Measurements from ENCODE around the gene CNTF.

The CNTF gene

GRCh38 chr11:58650496-58650895 lies 28.0 kb downstream of the CNTF start:
- ATAC-seq, result no peak
- no peak overlapping the region for H3K4me3 Mint-ChIP-seq

GRCh38 chr11:58652726-58653280 lies 30.3 kb downstream of the CNTF start:
- no peak for ATAC-seq
- H3K27me3 Mint-ChIP-seq, result peaks cover 7% of the 10 kb centered on the region
- H3K4me3 Mint-ChIP-seq, result no peak overlapping the region
- peaks cover 0 to 4% of the 10 kb centered on the region in 2 donors for H3K9me3 Mint-ChIP-seq
- H3K4me1 Mint-ChIP-seq, result peaks cover 25% of the 10 kb centered on the region
- H3K27ac Mint-ChIP-seq, result no peak overlapping the region
- no peak for DNase-seq

More at GRCh38 chr11:58650496-58650895, 28.0 kb downstream of the CNTF start:
- H3K4me1 Mint-ChIP-seq, result peaks cover 35% of the 10 kb centered on the region
- peaks cover 4 to 11% of the 10 kb centered on the region in 2 donors for H3K9me3 Mint-ChIP-seq
- H3K27ac Mint-ChIP-seq, result no peak overlapping the region
- DNase-seq, result no peak
- peaks cover 7% of the 10 kb centered on the region for H3K27me3 Mint-ChIP-seq

- no peak overlapping the region for H3K27ac Mint-ChIP-seq
- peaks cover 7% of the 10 kb centered on the region for H3K27me3 Mint-ChIP-seq
- H3K9me3 Mint-ChIP-seq, result peaks cover 0 to 4% of the 10 kb centered on the region in 2 donors
- peak; percentile 94 for ATAC-seq
- DNase-seq, result peak; percentile 69 to 75
- H3K4me3 Mint-ChIP-seq, result peak overlapping the region; percentile 16 to 30
- peaks cover 22% of the 10 kb centered on the region for H3K4me1 Mint-ChIP-seq
These were observed 31.8 kb downstream of the CNTF start for GRCh38 chr11:58654079-58654907.

GRCh38 chr11:58654908-58655296 lies 32.4 kb downstream of the CNTF start:
- H3K27me3 Mint-ChIP-seq, result peaks cover 7% of the 10 kb centered on the region
- DNase-seq (no peak), ATAC-seq (peak; percentile 84)
- H3K27ac Mint-ChIP-seq, result no peak overlapping the region
- H3K4me1 Mint-ChIP-seq, result peaks cover 22% of the 10 kb centered on the region
- no peak overlapping the region for H3K4me3 Mint-ChIP-seq
- peaks cover 0 to 4% of the 10 kb centered on the region in 2 donors for H3K9me3 Mint-ChIP-seq

- peaks cover 7% of the 10 kb centered on the region for H3K27me3 Mint-ChIP-seq
- peaks cover 22% of the 10 kb centered on the region for H3K4me1 Mint-ChIP-seq
- H3K27ac Mint-ChIP-seq, result no peak overlapping the region
- ATAC-seq, result no peak
- H3K9me3 Mint-ChIP-seq, result no peaks in the 10 kb centered on the region
- DNase-seq, result no peak
- H3K4me3 Mint-ChIP-seq, result no peak overlapping the region
These were observed 33.9 kb downstream of the CNTF start for GRCh38 chr11:58656348-58656747.

GRCh38 chr11:58658623-58659022 lies 36.2 kb downstream of the CNTF start:
- no peaks in the 10 kb centered on the region for H3K9me3 Mint-ChIP-seq
- ATAC-seq (no peak), DNase-seq (no peak)
- no peak overlapping the region for H3K27ac Mint-ChIP-seq
- peaks cover 20% of the 10 kb centered on the region for H3K4me1 Mint-ChIP-seq
- H3K4me3 Mint-ChIP-seq, result no peak overlapping the region
- peaks cover 6% of the 10 kb centered on the region for H3K27me3 Mint-ChIP-seq

GRCh38 chr11:58659404-58659803 lies 36.9 kb downstream of the CNTF start:
- no peak for ATAC-seq

GRCh38 chr11:58659910-58660570 lies 37.6 kb downstream of the CNTF start:
- H3K4me1 Mint-ChIP-seq, result peaks cover 6% of the 10 kb centered on the region
- no peak overlapping the region for H3K27ac Mint-ChIP-seq
- H3K9me3 Mint-ChIP-seq, result no peaks in the 10 kb centered on the region
- no peak overlapping the region for H3K4me3 Mint-ChIP-seq
- ATAC-seq (no peak), DNase-seq (no peak)
- peaks cover 6% of the 10 kb centered on the region for H3K27me3 Mint-ChIP-seq

More at GRCh38 chr11:58659404-58659803, 36.9 kb downstream of the CNTF start:
- H3K27ac Mint-ChIP-seq, result no peak overlapping the region
- no peaks in the 10 kb centered on the region for H3K9me3 Mint-ChIP-seq
- DNase-seq, result no peak
- H3K4me3 Mint-ChIP-seq, result no peak overlapping the region
- peaks cover 6% of the 10 kb centered on the region for H3K27me3 Mint-ChIP-seq
- peaks cover 12% of the 10 kb centered on the region for H3K4me1 Mint-ChIP-seq

GRCh38 chr11:58671983-58672633 lies 49.6 kb downstream of the CNTF start:
- ATAC-seq, result no peak
- Mint-ChIP-seq H3K4me3 (no peak overlapping the region), H3K9me3 (no peaks in the 10 kb centered on the region), H3K4me1 (no peaks in the 10 kb centered on the region), H3K27ac (no peak overlapping the region), H3K27me3 (no peaks in the 10 kb centered on the region)
- no peak for DNase-seq

GRCh38 chr11:58674609-58675008 lies 52.1 kb downstream of the CNTF start:
- no peak for DNase-seq
- Mint-ChIP-seq H3K27ac (no peak overlapping the region), H3K9me3 (no peaks in the 10 kb centered on the region), H3K27me3 (no peaks in the 10 kb centered on the region), H3K4me3 (no peak overlapping the region), H3K4me1 (no peaks in the 10 kb centered on the region)
- ATAC-seq, result no peak
